ENCODE data around the gene MCMBP. TPM values are rescaled to one million over a fixed set of nuclear protein-coding genes. Genes with fewer than 3 reads are reported as not detected.
A peak's percentile ranks its signal among the peaks of the same experiment; 100 is the strongest.

The MCMBP gene
- total and polyA plus RNA-seq, 2 experiments from 2014 or later = 47.9 to 53.7 TPM

DNA sequence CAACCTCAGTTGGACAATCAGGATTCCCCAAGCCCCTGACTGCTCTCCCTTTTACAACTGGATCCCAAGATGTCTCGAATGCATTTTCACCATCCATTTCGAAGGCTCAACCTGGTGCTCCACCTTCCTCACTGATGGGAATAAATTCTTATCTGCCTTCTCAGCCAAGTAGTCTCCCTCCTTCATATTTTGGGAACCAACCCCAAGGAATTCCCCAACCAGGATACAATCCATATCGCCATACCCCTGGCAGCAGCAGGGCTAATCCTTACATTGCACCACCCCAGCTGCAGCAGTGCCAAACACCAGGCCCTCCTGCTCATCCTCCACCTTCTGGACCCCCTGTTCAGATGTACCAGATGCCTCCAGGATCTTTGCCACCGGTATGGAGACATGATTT lies 25.9 kb upstream of the MCMBP start:
- H3K4me3 ChIP-seq = no peak overlapping the region
- WGBS, 2 experiments (ENCODE audit: low coverage in 1 of 2, low lambda C conversion rate in 2 of 2, missing lambda C conversion rate in 2 of 2) = 91 to 95% methylated on average over 4 of the region's 4 CpGs
- H4K20me1 ChIP-seq (ENCODE audit: insufficient read depth) = peaks cover 17% of the 10 kb centered on the region; the same call in 1 of the 2 replicates
- in situ Hi-C loops (cut with MboI) = no loop called here
- no peaks in the 10 kb centered on the region for H3K9me3 ChIP-seq (ENCODE audit: low read depth)
- peaks cover 53% of the 10 kb centered on the region for H3F3A ChIP-seq (ENCODE audit: insufficient read depth)
- H3K27ac ChIP-seq = no peak overlapping the region
- peaks cover 34% of the 10 kb centered on the region for H3K4me1 ChIP-seq (ENCODE audit: insufficient read depth)
- H3K4me2 ChIP-seq (ENCODE audit: unreplicated experiment) = no peak overlapping the region
- H2AFZ ChIP-seq = no peak overlapping the region
- H3K36me3 ChIP-seq (ENCODE audit: low read depth) = peaks cover 24% of the 10 kb centered on the region
- peaks cover 93% of the 10 kb centered on the region for H3K79me2 ChIP-seq (ENCODE audit: insufficient read depth)
- H3K9ac ChIP-seq = no peak overlapping the region
- H3K27me3 ChIP-seq (replicated peaks; ENCODE audit: insufficient read depth) = no peaks in the 10 kb centered on the region
- TF ChIP-seq EZH2phosphoT487 (IDR thresholded peaks at IDR 0.05; ENCODE audit: insufficient read depth, low read depth) (no peak), EZH2 (IDR thresholded peaks at IDR 0.05; ENCODE audit: insufficient read depth, poor library complexity, severe bottlenecking) (no peak)
- no peak for DNase-seq
- no peaks in the 10 kb centered on the region for H3K9me2 ChIP-seq (ENCODE audit: insufficient read depth)

DNA sequence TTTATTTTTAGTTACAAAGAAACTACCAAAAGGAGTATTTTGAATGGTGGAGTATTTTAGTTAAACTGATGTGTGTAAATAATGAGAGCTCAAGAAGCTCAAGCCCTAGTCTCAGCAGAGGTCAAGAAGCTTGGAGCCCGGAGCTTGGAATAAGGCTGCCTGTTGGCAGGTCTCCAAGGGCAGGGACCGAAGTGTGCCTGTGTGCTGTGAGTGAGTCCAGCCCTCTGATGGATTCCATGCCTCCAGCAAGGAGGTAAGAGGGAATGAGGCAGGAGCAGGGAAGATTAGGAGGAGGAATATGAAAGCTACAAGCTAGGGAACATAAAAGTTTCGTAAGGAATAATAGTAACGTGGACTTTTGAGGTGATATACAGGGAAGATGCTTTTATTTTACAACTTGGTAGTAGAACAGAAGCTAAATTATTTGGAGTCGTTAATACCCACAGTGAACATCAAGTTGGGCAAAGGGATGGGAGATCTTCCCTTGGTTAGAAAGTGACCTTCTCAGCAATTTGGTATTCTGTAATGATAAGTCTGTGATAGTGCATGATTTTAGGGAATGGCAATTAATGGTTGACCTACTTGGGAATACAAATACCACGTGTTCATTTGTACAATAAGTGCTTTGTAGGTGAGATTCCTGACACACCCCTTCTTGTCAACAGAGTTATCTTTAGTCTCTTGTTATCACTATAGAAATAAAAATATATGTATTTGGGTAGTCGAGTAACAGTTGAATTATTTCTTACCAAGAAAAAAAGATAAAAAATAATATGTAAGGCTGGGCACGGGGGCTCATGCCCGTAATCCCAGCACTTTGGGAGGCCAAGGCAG lies 24.5 kb upstream of the MCMBP start:
- Histone ChIP-seq H4K20me1 (ENCODE audit: insufficient read depth) (peaks cover 17% of the 10 kb centered on the region; the same call in 1 of the 2 replicates), H3K27me3 (replicated peaks; ENCODE audit: insufficient read depth) (no peaks in the 10 kb centered on the region), H3K36me3 (ENCODE audit: low read depth) (peaks cover 14% of the 10 kb centered on the region), H3F3A (ENCODE audit: insufficient read depth) (peaks cover 53% of the 10 kb centered on the region), H3K4me1 (ENCODE audit: insufficient read depth) (peaks cover 35% of the 10 kb centered on the region), H2AFZ (no peak overlapping the region), H3K9ac (peak overlapping the region; percentile 38), H3K9me3 (ENCODE audit: low read depth) (no peaks in the 10 kb centered on the region), H3K9me2 (ENCODE audit: insufficient read depth) (no peaks in the 10 kb centered on the region), H3K27ac (peak overlapping the region; percentile 56), H3K79me2 (ENCODE audit: insufficient read depth) (peaks cover 92% of the 10 kb centered on the region), H3K4me3 (peak overlapping the region; percentile 38), H3K4me2 (ENCODE audit: unreplicated experiment) (peak overlapping the region; percentile 76)
- WGBS, 2 experiments (ENCODE audit: low coverage in 1 of 2, low lambda C conversion rate in 2 of 2, missing lambda C conversion rate in 2 of 2) = 59 to 64% methylated on average over 9 of the region's 9 CpGs
- peak; percentile 53 for DNase-seq
- in situ Hi-C loops (cut with MboI) = no loop called here
- no peak for TF ChIP-seq EZH2phosphoT487 (IDR thresholded peaks at IDR 0.05; ENCODE audit: insufficient read depth, low read depth)

DNA sequence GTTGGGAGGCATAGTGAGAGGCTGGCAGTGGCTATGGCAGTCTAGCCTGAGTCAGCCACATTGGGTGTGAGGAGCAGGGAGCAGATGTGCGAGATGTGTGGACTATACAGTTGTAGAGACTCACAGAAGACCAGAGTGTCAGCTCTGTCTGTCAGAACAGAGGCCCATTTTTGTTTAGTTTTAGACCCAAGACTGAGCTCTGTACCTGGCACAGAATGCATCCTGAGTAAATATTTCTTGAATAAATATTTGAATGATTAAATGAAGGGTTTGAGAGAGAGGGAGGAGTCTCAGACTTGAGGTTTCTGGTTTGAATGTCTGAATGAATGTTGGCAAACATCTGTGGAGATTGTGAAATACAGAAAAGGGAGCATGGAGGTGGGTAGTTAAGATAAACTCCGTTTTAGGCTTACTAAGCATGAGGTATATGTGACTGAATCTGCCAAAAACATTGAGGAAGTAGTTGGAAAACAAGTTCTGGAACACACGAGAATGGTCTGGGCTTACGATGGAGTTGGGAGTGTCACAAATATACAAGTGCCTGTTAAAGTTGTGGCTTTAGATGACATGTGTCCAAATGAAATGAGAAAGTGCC lies 23.5 kb upstream of the MCMBP start:
- Histone ChIP-seq H3K79me2 (ENCODE audit: insufficient read depth) (peaks cover 92% of the 10 kb centered on the region), H3K4me1 (ENCODE audit: insufficient read depth) (peaks cover 35% of the 10 kb centered on the region), H4K20me1 (ENCODE audit: insufficient read depth) (peaks cover 17% of the 10 kb centered on the region; the same call in 1 of the 2 replicates), H3K36me3 (ENCODE audit: low read depth) (peaks cover 14% of the 10 kb centered on the region), H3K9me3 (ENCODE audit: low read depth) (no peaks in the 10 kb centered on the region), H3K27ac (peak overlapping the region; percentile 56), H3F3A (ENCODE audit: insufficient read depth) (peaks cover 53% of the 10 kb centered on the region), H3K9ac (peak overlapping the region; percentile 38), H2AFZ (no peak overlapping the region), H3K4me2 (ENCODE audit: unreplicated experiment) (peak overlapping the region; percentile 76), H3K4me3 (peak overlapping the region; percentile 38), H3K9me2 (ENCODE audit: insufficient read depth) (no peaks in the 10 kb centered on the region), H3K27me3 (replicated peaks; ENCODE audit: insufficient read depth) (no peaks in the 10 kb centered on the region)
- WGBS, 2 experiments (ENCODE audit: low coverage in 1 of 2, low lambda C conversion rate in 2 of 2, missing lambda C conversion rate in 2 of 2) = 1 to 3% methylated on average over 4 of the region's 4 CpGs
- DNase-seq = peak; percentile 90
- TF ChIP-seq EZH2 (IDR thresholded peaks at IDR 0.05; ENCODE audit: insufficient read depth, poor library complexity, severe bottlenecking) (no peak), EZH2phosphoT487 (IDR thresholded peaks at IDR 0.05; ENCODE audit: insufficient read depth, low read depth) (no peak)
- in situ Hi-C loops (cut with MboI) = no loop called here

DNA sequence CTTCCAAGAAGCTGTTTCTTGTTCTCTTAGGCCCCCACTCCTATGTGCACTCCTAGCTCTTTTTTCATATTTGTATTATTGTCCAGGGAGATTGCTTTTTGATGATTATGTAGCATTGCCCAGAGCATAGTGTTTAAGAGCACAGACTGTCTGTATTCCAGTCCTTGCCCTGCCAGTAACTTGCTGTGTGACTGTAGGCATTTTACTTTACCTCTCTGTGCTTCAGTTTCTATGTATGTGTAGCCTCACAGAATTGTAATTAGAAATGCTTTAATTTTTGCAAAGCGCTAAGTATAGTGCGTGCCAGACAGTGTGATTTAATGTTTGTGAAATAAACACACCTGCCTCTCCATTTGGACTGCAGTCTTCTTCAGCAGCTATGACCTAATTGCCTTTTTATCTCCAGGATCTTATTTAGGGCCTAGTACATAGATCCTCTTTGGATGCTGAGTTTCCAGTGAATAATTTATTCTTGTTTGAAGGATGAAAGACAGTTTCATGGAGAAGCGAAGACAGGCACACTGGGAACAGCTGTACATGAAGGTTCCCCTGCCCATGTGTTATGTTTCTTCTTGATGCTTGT lies 21.3 kb upstream of the MCMBP start:
- Histone ChIP-seq H3K27me3 (replicated peaks; ENCODE audit: insufficient read depth) (no peaks in the 10 kb centered on the region), H4K20me1 (ENCODE audit: insufficient read depth) (peaks cover 14% of the 10 kb centered on the region; the same call in 1 of the 2 replicates), H3K79me2 (ENCODE audit: insufficient read depth) (peaks cover 72% of the 10 kb centered on the region), H3K9ac (peak overlapping the region; percentile 96), H3K36me3 (ENCODE audit: low read depth) (peaks cover 8% of the 10 kb centered on the region), H2AFZ (no peak overlapping the region), H3K4me3 (peak overlapping the region; percentile 94), H3F3A (ENCODE audit: insufficient read depth) (peaks cover 48% of the 10 kb centered on the region), H3K9me3 (ENCODE audit: low read depth) (no peaks in the 10 kb centered on the region), H3K4me2 (ENCODE audit: unreplicated experiment) (peak overlapping the region; percentile 89), H3K4me1 (ENCODE audit: insufficient read depth) (peaks cover 35% of the 10 kb centered on the region), H3K27ac (no peak overlapping the region), H3K9me2 (ENCODE audit: insufficient read depth) (no peaks in the 10 kb centered on the region)
- TF ChIP-seq EZH2 (IDR thresholded peaks at IDR 0.05; ENCODE audit: insufficient read depth, poor library complexity, severe bottlenecking) (no peak), EZH2phosphoT487 (IDR thresholded peaks at IDR 0.05; ENCODE audit: insufficient read depth, low read depth) (no peak)
- WGBS, 2 experiments (ENCODE audit: low coverage in 1 of 2, low lambda C conversion rate in 2 of 2, missing lambda C conversion rate in 2 of 2) = 95 to 96% methylated on average over 3 of the region's 3 CpGs
- in situ Hi-C loops (cut with MboI) = no loop called here
- no peak for DNase-seq
